SW 1271 (cell line): ENCODE results near the gene HUS1.
"Not testable (repeated sequence)": the region's sequence is repeated elsewhere in the genome, so short reads cannot be mapped to it uniquely, and the experiment has no call there.

Source experiments
- DNase-seq, 2 experiments: peaks; one replicate each; lab custom pipeline; 2025; lab: John Stamatoyannopoulos, UW

HUS1 gene

GRCh38 chr7:47979145-47979831, at the start of gene HUS1:
Gene HUS1 (minus strand): TSS chr7:47979615. CDS start chr7:47979519, 96 bp downstream.
- DNase-seq = peak; percentile 83 to 86

- DNase-seq = no peak
Observed at GRCh38 chr7:48028938-48029337, 49.5 kb upstream of the HUS1 start, which contains the start of gene SUN3. Gene SUN3 (minus strand): TSS chr7:48029107. CDS start chr7:48028938, 169 bp downstream.

DNA sequence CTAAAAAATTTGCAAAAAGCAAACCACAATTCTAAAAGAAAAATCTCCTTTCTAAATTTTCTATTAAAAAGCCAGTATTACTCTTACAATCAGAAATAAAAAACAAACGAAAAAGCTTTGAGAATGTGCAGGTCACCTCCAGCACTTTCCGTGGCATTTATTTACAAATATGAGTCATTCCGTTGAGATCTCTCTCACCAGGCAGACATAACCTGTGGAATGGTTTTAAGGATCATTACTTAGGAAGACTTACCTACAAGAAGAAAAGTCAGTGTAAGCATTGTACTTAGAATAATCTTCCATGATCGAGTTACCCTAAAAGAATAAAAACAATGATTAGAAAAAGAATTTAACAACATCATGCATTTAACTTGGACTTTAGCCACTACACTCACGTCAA, 46.2 kb upstream of the HUS1 start:
- DNase-seq = no peak

DNA sequence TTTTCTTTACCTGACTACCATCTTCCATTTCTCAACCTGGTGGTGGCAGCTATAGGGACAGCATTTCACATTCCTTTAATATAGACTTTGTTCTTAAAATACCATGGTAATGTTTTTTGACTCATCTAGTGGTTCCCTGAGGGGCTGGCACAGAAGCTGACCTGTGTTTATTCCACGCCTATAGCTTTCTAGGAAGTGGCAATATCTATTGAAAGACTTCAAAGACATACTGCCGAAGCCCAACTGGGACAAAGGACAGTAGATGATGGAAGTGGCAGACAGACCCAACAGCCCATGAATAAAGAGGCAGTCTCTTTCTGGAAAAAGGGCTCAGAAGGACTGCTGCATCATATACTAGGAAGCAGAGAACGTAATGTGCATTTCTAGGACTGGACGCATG, 38.3 kb upstream of the HUS1 start:
- DNase-seq = no peak

DNA sequence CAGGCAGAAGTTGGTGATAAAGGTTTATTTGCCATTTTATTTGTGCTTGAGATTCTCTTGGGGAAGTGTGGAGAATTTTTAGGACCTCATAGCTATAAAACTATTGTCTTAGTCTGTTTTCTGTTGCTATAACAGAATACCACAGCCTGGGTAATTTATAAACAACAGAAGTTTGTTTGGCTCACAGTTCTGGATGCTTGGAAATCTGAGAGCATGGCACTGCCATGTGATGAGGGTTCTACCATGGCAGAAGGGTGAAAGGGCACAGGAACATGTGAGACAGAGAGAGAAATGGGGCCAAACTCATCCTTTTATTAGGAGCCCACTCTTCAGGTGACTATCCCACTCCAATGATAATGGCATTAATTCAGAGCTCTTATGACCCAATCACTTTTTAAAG, 37.2 kb upstream of the HUS1 start:
- DNase-seq = no peak

DNA sequence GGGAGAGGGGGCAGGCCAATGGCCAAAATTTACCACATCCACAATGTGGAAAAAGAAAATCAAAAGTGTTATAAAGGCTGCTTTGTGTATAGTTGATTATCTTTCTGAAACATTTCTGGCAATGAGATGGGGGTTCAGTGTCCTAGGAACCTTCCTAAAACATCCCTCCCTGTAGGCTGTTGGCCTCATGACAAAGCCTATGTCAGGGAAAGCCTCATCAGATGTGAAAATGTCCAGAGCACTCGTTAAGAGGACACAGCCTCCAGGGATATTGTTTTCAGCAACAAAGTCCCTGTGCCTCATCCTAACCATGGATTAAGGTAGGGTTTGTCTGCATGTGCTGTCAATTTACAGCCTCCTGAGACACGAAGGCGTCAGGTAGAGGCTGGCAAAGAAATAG, 32.5 kb upstream of the HUS1 start:
- no peak for DNase-seq

DNA sequence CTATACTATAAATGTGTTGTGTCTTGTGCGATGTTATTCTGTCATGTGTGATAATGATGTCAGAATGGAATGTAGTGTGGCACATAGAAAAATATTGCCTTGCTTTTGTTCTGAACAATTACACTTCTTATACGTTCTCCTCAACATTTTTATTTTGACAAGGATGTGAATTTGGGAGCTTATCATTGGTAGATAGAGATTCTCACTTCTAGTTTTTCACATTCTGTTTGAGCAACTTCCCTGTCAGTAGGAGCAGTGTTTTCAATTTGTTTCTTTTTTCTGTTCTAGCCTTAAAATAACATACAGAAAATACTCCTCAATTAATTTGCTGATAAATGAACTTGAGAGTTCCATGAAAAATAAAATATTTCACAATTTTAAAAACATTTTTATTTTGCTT, 31.9 kb upstream of the HUS1 start:
- DNase-seq = no peak

DNA sequence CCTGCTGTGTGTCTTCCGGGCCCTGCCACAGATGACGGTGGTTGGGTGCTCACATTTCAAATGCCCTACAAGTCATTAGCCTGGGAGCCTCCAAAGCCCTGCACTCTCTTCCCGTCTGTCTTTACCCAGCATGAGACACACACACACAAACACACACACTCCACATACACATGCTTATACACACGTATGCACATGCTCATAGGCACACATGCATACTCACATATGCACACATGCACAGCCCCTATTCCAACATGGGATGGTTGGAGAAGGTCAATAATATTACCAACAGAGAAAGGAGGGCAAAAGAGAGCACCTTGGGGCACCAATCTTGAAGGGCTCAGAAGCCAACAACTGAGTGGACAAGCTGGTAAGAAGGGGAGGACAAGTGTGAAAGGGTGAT, 30.5 kb upstream of the HUS1 start:
- DNase-seq = no peak

DNA sequence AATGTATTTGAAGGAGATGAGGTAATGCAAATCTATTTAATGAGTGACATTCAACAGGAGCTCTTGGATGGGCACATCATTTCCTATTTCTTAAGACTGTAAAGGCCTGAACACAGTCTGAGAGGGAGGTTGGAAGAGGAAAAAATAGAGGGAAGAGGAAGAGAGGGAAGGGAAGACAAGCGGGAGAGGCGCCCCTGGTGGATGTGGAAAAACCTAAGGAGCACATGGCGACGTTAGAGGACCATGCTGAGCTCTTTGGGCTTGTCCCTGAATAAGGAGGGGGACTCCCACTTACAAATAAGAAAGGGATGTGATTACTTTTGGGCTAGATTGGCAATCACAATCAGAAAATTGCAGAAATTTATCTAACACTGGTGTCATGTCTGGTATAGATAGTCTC, 29.8 kb upstream of the HUS1 start:
- no peak for DNase-seq

DNA sequence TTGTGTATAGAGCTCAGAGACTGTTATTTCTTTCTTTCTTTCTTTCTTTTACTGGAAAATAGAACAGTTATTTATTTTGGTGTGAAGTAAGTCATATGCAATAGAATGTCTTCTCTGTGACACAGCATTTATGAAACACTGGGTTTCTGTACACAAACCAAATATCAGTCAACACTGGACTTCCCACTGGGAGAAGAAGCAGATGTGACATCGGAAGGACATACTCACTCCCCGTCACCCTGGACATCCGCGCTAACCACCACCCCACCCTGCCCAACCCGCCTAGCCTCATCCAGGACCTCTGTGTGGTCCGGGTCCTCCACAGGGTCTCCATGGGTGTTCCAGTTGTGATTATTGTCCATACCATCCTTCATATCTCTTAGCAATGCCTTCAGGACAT, 27.5 kb upstream of the HUS1 start:
- no peak for DNase-seq

DNA sequence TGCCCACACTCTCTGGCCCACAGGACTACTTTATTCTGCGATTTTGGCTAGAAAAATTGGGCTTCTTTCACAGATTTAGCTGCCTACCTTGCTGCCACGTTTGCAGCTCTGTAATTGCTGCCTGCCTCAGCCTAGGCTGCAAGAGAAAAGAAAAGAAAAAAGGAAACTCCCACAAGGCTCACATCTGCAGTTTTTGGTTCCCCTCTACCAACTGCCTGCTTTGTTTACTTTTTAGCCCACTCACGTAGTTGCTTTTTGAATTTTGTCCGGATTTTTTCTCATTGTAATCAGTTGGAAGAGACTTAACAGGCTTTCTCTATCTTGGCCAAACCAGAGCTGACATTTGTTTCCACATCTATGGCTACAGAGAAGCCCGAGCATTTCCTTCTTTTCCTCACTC, 25.2 kb upstream of the HUS1 start:
- DNase-seq = no peak

DNA sequence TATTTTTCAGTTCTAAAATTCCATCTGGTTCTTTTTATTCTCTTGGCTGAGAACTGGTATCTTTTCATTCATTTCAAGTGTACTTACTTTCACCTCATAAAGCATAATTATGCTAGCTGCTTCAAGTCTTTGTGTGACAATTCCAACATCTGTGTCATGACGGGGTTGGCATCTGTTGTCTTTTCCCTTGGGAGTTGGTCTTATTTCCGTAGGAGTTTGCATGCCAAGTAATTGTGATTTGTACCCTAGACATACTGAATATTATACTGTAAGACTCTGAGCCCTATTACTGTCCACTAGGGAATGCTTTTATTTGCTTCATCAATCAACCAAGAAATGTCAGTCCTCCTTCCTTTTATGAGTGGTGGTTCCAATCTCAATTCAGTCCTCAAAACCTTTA, 24.6 kb upstream of the HUS1 start:
- no peak for DNase-seq

- DNase-seq = not testable (repeated sequence)
Observed at GRCh38 chr7:48000164-48000563, 20.7 kb upstream of the HUS1 start.

GRCh38 chr7:47999413-47999812, 20.0 kb upstream of the HUS1 start:
- no peak for DNase-seq

GRCh38 chr7:47992446-47992845, 13.0 kb upstream of the HUS1 start:
- DNase-seq = no peak

- DNase-seq = peak; percentile 12 to 56
Observed at GRCh38 chr7:47991741-47992311, 12.4 kb upstream of the HUS1 start.

DNA sequence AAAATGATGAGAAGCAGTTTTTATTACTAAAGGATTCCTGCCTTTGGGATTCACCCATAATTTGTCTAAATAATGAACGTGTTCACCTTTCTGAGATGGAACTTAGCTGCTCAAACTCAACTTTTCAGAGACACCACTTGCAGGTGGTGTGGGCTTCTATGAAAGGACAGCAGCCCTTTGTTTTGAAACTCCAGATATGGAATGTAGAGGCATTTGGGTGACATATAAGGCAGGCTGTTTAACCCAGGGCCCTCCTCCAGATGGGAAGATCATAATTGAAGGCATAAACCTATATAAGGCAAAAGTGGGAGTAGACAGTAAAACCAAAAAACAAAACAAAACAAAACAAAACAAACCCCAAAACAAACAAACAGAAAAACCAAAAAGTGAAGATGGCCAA, 11.9 kb upstream of the HUS1 start:
- DNase-seq = no peak

- DNase-seq = no peak
Observed at GRCh38 chr7:47990592-47990991, 11.2 kb upstream of the HUS1 start.

DNA sequence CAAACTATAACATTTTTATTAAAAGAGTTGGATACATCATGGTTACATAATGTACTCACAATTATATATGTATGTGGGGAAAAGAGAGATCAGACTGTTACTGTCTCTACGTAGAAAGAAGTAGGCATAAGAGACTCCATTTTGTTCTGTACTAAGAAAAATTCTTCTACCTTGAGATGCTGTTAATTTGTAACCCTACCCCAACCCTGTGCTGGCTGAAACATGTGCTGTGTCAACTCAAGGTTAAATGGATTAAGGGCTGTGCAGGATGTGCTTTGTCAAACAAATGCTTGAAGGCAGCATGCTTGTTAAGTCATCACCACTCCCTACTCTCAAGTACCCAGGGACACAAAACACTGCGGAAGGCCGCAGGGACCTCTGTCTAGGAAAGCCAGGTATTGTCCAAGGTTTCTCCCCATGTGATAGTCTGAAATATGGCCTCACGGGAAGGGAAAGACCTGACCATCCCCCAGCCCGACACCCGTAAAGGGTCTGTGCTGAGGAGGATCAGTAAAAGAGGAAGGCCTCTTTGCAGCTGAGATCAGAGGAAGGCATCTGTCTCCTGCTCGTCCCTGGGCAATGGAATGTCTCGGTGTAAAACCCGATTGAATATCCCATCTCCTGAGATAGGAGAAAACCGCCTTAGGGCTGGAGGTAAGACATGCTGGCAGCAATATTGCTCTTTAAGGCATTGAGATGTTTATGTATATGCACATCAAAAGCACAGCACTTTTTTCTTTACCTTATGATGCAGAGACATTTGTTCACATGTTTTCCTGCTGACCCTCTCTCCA, 10.4 kb upstream of the HUS1 start:
- DNase-seq = not testable (repeated sequence)

DNA sequence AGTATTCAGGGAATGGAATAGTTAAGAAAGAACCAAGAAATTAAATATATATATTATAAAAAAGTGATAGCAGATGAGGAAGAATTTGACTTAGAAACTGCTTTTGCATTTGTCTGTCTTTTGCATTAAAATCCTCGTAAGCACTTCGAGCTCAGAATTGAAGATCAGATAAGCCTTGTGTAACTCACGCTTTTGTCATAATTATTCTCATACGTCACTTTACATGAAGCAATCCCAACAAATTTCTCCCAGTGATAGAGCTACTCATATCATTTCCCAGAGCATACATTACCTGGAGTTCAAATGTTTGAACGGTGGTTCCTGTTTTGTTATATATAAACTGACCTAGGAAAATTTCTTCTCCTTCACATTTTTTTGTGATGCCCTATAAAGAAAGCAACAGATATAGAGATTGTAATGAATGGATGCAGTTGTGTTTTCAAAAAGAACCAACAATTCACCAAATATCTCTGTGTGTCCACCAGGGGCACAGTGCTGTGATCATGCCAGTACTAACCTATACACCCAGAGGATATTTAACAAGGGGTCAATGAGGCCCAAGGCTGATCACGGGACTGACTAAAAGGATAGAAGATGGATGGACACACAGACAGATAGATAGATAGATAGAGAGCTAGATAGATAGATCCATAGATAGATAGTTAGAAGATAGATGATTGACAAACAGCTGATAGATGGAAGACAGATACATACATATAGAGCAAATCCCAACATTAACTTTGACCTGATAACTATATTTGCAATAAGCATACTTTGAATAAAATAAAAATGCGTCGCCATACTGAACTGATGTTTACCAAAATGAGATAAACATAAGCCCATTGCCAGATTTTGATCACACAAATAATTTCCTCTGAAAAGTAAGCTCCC, 9.3 kb upstream of the HUS1 start:
- DNase-seq = peak in 1 of 2 experiments; percentile 25

GRCh38 chr7:47982610-47983009, 3.2 kb upstream of the HUS1 start:
- DNase-seq = no peak

- DNase-seq = not testable (repeated sequence)
Observed at GRCh38 chr7:47980648-47981047, 1.2 kb upstream of the HUS1 start.
